ENCODE measurements around the gene GPR35. TPM values are rescaled to one million over a fixed set of nuclear protein-coding genes. Genes with fewer than 3 reads are reported as not detected.

Gene GPR35
- total RNA-seq, 4 donors from 2014 or later: 1.2 to 2.8 (median 2.4) TPM

GRCh38 chr2:240646176-240646899 lies 21.1 kb downstream of the GPR35 start:
- peak in 1 of 2 donors; percentile 10 for DNase-seq (ENCODE audit: low spot score in 2 of 2)
- intact Hi-C loops (cut with DNase I; ENCODE audit: low total_unique reads): no loop called here
- no peak overlapping the region for H3K4me3 ChIP-seq (ENCODE audit: low read depth, poor library complexity, severe bottlenecking)
- TF ChIP-seq CTCF (IDR thresholded peaks at IDR 0.05): no peak
- 79 to 85% methylated on average over 36 of the region's 36 CpGs for WGBS, 2 donors

GRCh38 chr2:240646900-240647502 lies 21.7 kb downstream of the GPR35 start:
- TF ChIP-seq CTCF (IDR thresholded peaks at IDR 0.05) (no peak), POLR2A (IDR thresholded peaks at IDR 0.05) (no peak)
- 77 to 78% methylated on average over 26 to 27 of the region's 30 CpGs for WGBS, 2 donors
- intact Hi-C loops (cut with DNase I; ENCODE audit: low total_unique reads): no loop called here
- peak; percentile 3 to 76 for DNase-seq (ENCODE audit: low spot score in 2 of 2)
- H3K4me3 ChIP-seq (ENCODE audit: low read depth, poor library complexity, severe bottlenecking): no peak overlapping the region

GRCh38 chr2:240647503-240648154 lies 22.3 kb downstream of the GPR35 start:
- WGBS, 2 donors: 70 to 75% methylated on average over 21 to 22 of the region's 22 CpGs
- DNase-seq (ENCODE audit: low spot score in 2 of 2): peak; percentile 9 to 63
- no peak for TF ChIP-seq CTCF (IDR thresholded peaks at IDR 0.05)
- TF ChIP-seq POLR2A (IDR thresholded peaks at IDR 0.05): no peak
- no peak overlapping the region for H3K4me3 ChIP-seq (ENCODE audit: low read depth, poor library complexity, severe bottlenecking)
- intact Hi-C loops (cut with DNase I; ENCODE audit: low total_unique reads): no loop called here

GRCh38 chr2:240648155-240648649 lies 22.9 kb downstream of the GPR35 start:
- intact Hi-C loops (cut with DNase I; ENCODE audit: low total_unique reads): no loop called here
- DNase-seq (ENCODE audit: low spot score in 2 of 2): peak; percentile 8 to 77
- TF ChIP-seq POLR2A (IDR thresholded peaks at IDR 0.05): no peak
- no peak for TF ChIP-seq CTCF (IDR thresholded peaks at IDR 0.05)
- no peak overlapping the region for H3K4me3 ChIP-seq (ENCODE audit: low read depth, poor library complexity, severe bottlenecking)
- WGBS, 2 donors: 75 to 78% methylated on average over 6 of the region's 6 CpGs

- H3K4me3 ChIP-seq (ENCODE audit: low read depth, poor library complexity, severe bottlenecking): no peak overlapping the region
- TF ChIP-seq CTCF (IDR thresholded peaks at IDR 0.05): no peak
- no peak for TF ChIP-seq POLR2A (IDR thresholded peaks at IDR 0.05)
- peak; percentile 11 to 81 for DNase-seq (ENCODE audit: low spot score in 2 of 2)
- intact Hi-C loops (cut with DNase I; ENCODE audit: low total_unique reads): no loop called here
- 19% methylated on average over 19 of the region's 19 CpGs for WGBS, 2 donors
These were observed 23.5 kb downstream of the GPR35 start for GRCh38 chr2:240648650-240649275.
